Fibroblast of lung (primary cell): ENCODE results near the gene CPSF4L.

Source experiments
- CTCF ChIP-seq, 2 donors: IDR thresholded peaks in 1 of 2; conservative IDR thresholded peaks in 1 of 2; 1 replicate in 1 of 2; 2 replicates in 1 of 2; pipeline ENCODE4 v1.5.1; 2011 to 2012; ENCODE audit warnings: low read length in 2 of 2, control low read depth in 1 of 2, inconsistent platforms in 1 of 2, low read depth in 1 of 2, mild to moderate bottlenecking in 1 of 2
- EZH2 ChIP-seq: IDR thresholded peaks from 2 replicates; pipeline ENCODE4 v1.5.1; 2012; ENCODE audit warnings: low read length, control low read depth, mild to moderate bottlenecking; ENCODE audit errors: missing control alignments

DNA sequence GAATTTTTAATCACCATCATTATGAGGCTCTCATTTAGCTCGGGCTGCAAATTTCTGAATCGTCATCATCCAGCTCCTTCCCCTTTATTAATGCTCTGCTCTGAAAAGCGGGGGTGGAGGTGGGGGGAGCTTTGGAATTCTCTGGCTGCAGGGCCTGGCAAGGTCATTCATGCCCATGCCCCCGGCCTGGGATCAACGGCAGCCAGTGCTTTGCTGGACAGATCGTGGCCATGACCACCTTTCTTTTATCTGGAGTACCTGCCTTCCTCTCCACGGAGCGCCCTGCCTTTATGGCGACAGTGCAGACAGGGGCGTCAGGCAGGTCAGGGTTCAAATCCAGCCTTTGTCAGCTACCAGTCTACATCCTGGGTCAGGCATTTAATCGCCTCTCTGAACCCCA lies 5.1 kb upstream of the CPSF4L start:
- TF ChIP-seq CTCF (conservative IDR thresholded peaks at IDR 0.05 in 1 of 2, IDR thresholded peaks at IDR 0.05 in 1 of 2; ENCODE audit: low read depth in 1 of 2, low read length in 2 of 2) (no peak), EZH2 (no peak)
